K562 (cell line): ENCODE data around the gene SUMO3. TPM values are rescaled to one million over a fixed set of nuclear protein-coding genes. Genes with fewer than 3 reads are reported as not detected.

Experiments
- BCLAF1 ChIP-seq, 2 experiments: fragments of 450-650 bp in 1 of 2; IDR thresholded peaks; 2 replicates each; pipeline ENCODE4 v1.6.1; 2011 to 2017; ENCODE audit warnings: low read depth in 2 of 2, antibody characterized with exemption in 1 of 2, borderline replicate concordance in 1 of 2, low read length in 1 of 2, mild to moderate bottlenecking in 1 of 2, mixed read lengths in 1 of 2; ENCODE audit not compliant: control insufficient read depth in 1 of 2
- CAMTA2 ChIP-seq: fragments of 250-450 bp; sonication (Bioruptor Pico); conservative IDR thresholded peaks from 2 replicates; pipeline ENCODE4 v1.5.1; 2022
- CHD4 ChIP-seq: fragments of 200-600 bp; sonication (generic); IDR thresholded peaks from 3 replicates; pipeline ENCODE4 v1.6.1; 2012; ENCODE audit warnings: low read depth, mild to moderate bottlenecking, mixed read lengths, low read length, inconsistent platforms; ENCODE audit not compliant: insufficient read depth, insufficient replicate concordance, poor library complexity, severe bottlenecking
- DPF2 ChIP-seq: fragments of 450-650 bp; IDR thresholded peaks from 2 replicates; pipeline ENCODE4 v1.6.1; 2016
- FOXK1 ChIP-seq: sonication (generic); formaldehyde crosslinking; IDR thresholded peaks from 2 replicates; pipeline ENCODE4 v1.8.0; 2022; ENCODE audit warnings: missing genetic modification reagents, mild to moderate bottlenecking, borderline replicate concordance
- GABPA ChIP-seq: fragments of 200-800 bp; sonication (Bioruptor generic); conservative IDR thresholded peaks from 2 replicates; pipeline ENCODE4 v1.6.1; 2016; ENCODE audit warnings: low read depth, missing genetic modification characterization, missing compliant biosample characterization
- HDAC8 ChIP-seq: fragments of 450-650 bp; IDR thresholded peaks from 2 replicates; pipeline ENCODE4 v1.6.1; 2016; ENCODE audit warnings: mild to moderate bottlenecking, missing genetic modification characterization, moderate library complexity, missing compliant biosample characterization
- KLF13 ChIP-seq: fragments of 450-650 bp; IDR thresholded peaks from 2 replicates; pipeline ENCODE4 v1.6.1; 2016; ENCODE audit warnings: missing genetic modification characterization, low read depth, mild to moderate bottlenecking, missing compliant biosample characterization, moderate library complexity, borderline replicate concordance
- MCM7 ChIP-seq, 2 experiments: fragments of 450-650 bp; IDR thresholded peaks; 2 replicates each; pipeline ENCODE4 v1.6.1; 2016 to 2018
- MXD1 ChIP-seq: fragments of 250-450 bp; sonication (Bioruptor Pico); IDR thresholded peaks from 2 replicates; pipeline ENCODE4 v1.8.0; 2021; ENCODE audit warnings: borderline replicate concordance, mild to moderate bottlenecking, moderate library complexity; ENCODE audit not compliant: poor library complexity, severe bottlenecking
- NR2F6 ChIP-seq: fragments of 450-650 bp; formaldehyde crosslinking; IDR thresholded peaks from 2 replicates; pipeline ENCODE4 v1.4.0; 2020; ENCODE audit warnings: mild to moderate bottlenecking
- NR4A1 ChIP-seq, 2 experiments: fragments of 250-450 bp in 1 of 2; fragments of 450-650 bp in 1 of 2; sonication (Bioruptor Pico) in 1 of 2; IDR thresholded peaks; 2 replicates each; pipeline versions ENCODE4 v1.4.0 to v1.6.1; 2016 to 2020; ENCODE audit warnings: mild to moderate bottlenecking in 2 of 2, missing compliant biosample characterization in 1 of 2, missing genetic modification characterization in 1 of 2, moderate library complexity in 1 of 2
- ZNF311 ChIP-seq: fragments of 250-450 bp; sonication (Bioruptor Pico); IDR thresholded peaks from 2 replicates; pipeline ENCODE4 v1.4.0; 2020; ENCODE audit warnings: mild to moderate bottlenecking, moderate library complexity
- ZNF511 ChIP-seq: sonication (generic); formaldehyde crosslinking; IDR thresholded peaks from 2 replicates; pipeline ENCODE4 v1.8.0; 2022; ENCODE audit warnings: mild to moderate bottlenecking, missing genetic modification reagents
- ZNF518B ChIP-seq: fragments of 250-450 bp; sonication (Bioruptor Pico); IDR thresholded peaks from 2 replicates; pipeline ENCODE4 v1.5.0; 2021; ENCODE audit warnings: mild to moderate bottlenecking, moderate library complexity
- polyA plus RNA-seq, 8 experiments: library from polyadenylated mRNA; depleted of rRNA in 4 of 8; stranded (reverse) in 5 of 8; unstranded in 3 of 8; fragments of >200 nt; fragmentation: Nextera tagmentation in 2 of 8; fragmentation: Illumina TruSeq in 1 of 8; extraction: Ambion mirVana in 2 of 8; extraction: Trizol in 1 of 8; gene quantifications; 2 replicates each; pipeline versions ENCODE4 v1.2.1 to v1.2.3, GENCODE V29; 2011 to 2014; ENCODE audit warnings: inconsistent platforms in 1 of 8, missing spikeins in 1 of 8
- total RNA-seq, 7 experiments: library from RNA; depleted of rRNA in 6 of 7; stranded (reverse); fragments of >200 nt in 6 of 7; fragmentation: Illumina TruSeq in 2 of 7; extraction: Trizol in 2 of 7; gene quantifications; 2 replicates each; pipeline versions ENCODE4 v1.2.1 to v1.2.3, GENCODE V29; 2011 to 2021; ENCODE audit warnings: low replicate concordance in 1 of 7

The SUMO3 gene
- total and polyA plus RNA-seq, 9 of the 15 experiments (the other 6 are each of a cell fraction or from before 2014, with no cell fraction given): 13.9 to 143 (median 113) TPM

- TF ChIP-seq DPF2: peak; percentile 97
- TF ChIP-seq FOXK1 (CRISPR knock-in tag): no peak
- 0 out of 2 replicates have a peak, but pooled peaks have one; percentile 3 for TF ChIP-seq KLF13 (tag)
- no peak for TF ChIP-seq NR2F6 (CRISPR knock-in tag)
- no peak for TF ChIP-seq MCM7 (IDR thresholded peaks at IDR 0.05)
- TF ChIP-seq BCLAF1 (IDR thresholded peaks at IDR 0.05; ENCODE audit: borderline replicate concordance in 1 of 2, control insufficient read depth in 1 of 2, low read depth in 2 of 2, low read length in 1 of 2): no peak
- no peak for TF ChIP-seq CAMTA2 (CRISPR knock-in tag)
- TF ChIP-seq MXD1: no peak
- no peak for TF ChIP-seq NR4A1 (CRISPR knock-in tag; IDR thresholded peaks at IDR 0.05)
- TF ChIP-seq NR4A1 (tag; IDR thresholded peaks at IDR 0.05): peak; percentile 93
- no peak for TF ChIP-seq ZNF518B (CRISPR knock-in tag)
- TF ChIP-seq ZNF311 (CRISPR knock-in tag): peak; percentile 87
- TF ChIP-seq CHD4: no peak
- no peak; the same call in 1 of the 2 replicates for TF ChIP-seq ZNF511
- peak; percentile 62 for TF ChIP-seq HDAC8 (tag)
- TF ChIP-seq GABPA (tag): peak; percentile 69
Observed at GRCh38 chr21:44854664-44855446, 37.0 kb upstream of the SUMO3 start (continued).
